Erythroblast (primary cell): ENCODE measurements around the gene SEC11A.

Experiments
- GATA1 ChIP-seq: IDR thresholded peaks from 2 replicates; pipeline ENCODE4 v1.6.1; 2011; ENCODE audit warnings: low read depth, mild to moderate bottlenecking, control low read depth, low read length, moderate library complexity
- POLR2A ChIP-seq: IDR thresholded peaks from 2 replicates; pipeline ENCODE4 v1.6.1; 2011; ENCODE audit warnings: mild to moderate bottlenecking, low read length

- no peak for TF ChIP-seq POLR2A
- no peak for TF ChIP-seq GATA1
Observed at GRCh38 chr15:84634228-84634837, 81.6 kb downstream of the SEC11A start.
